GM21737 (cell line): ENCODE data around the gene PLAC1.

Source experiments
- ATAC-seq: cut with Tn5 transposase; IDR thresholded peaks from one replicate; pipeline ENCODE4 v1.9.1; 2021; ENCODE audit warnings: mild to moderate bottlenecking, moderate library complexity; ENCODE audit not compliant: unreplicated experiment

The PLAC1 gene

GRCh38 chrX:134658002-134658759 is at the start of gene PLAC1:
Gene PLAC1 (minus strand): TSS chrX:134658471. CDS start chrX:134566682, 91,789 bp downstream.
- no peak for ATAC-seq

- ATAC-seq = no peak
Measured at GRCh38 chrX:134706138-134706537, 47.9 kb upstream of the PLAC1 start.

GRCh38 chrX:134695999-134696398 is 37.7 kb upstream of the PLAC1 start:
- ATAC-seq = no peak

- no peak for ATAC-seq
Measured at GRCh38 chrX:134694333-134695322, 36.4 kb upstream of the PLAC1 start.

- no peak for ATAC-seq
Measured at GRCh38 chrX:134693644-134694043, 35.4 kb upstream of the PLAC1 start.

- ATAC-seq = no peak
Measured at GRCh38 chrX:134692990-134693389, 34.7 kb upstream of the PLAC1 start.

- no peak for ATAC-seq
Measured at GRCh38 chrX:134692233-134692632, 34.0 kb upstream of the PLAC1 start.

GRCh38 chrX:134691453-134691852 is 33.2 kb upstream of the PLAC1 start:
- no peak for ATAC-seq

GRCh38 chrX:134688839-134689238 is 30.6 kb upstream of the PLAC1 start:
- no peak for ATAC-seq

- no peak for ATAC-seq
Measured at GRCh38 chrX:134688031-134688823, 30.0 kb upstream of the PLAC1 start.

GRCh38 chrX:134685668-134686067 is 27.4 kb upstream of the PLAC1 start:
- no peak for ATAC-seq

GRCh38 chrX:134684956-134685355 is 26.7 kb upstream of the PLAC1 start:
- no peak for ATAC-seq

GRCh38 chrX:134683351-134684005 is 25.2 kb upstream of the PLAC1 start:
- ATAC-seq = no peak

- ATAC-seq = no peak
Measured at GRCh38 chrX:134682081-134682480, 23.8 kb upstream of the PLAC1 start.

GRCh38 chrX:134679644-134680043 is 21.4 kb upstream of the PLAC1 start:
- no peak for ATAC-seq

- ATAC-seq = no peak
Measured at GRCh38 chrX:134679221-134679620, 20.9 kb upstream of the PLAC1 start.

- no peak for ATAC-seq
Measured at GRCh38 chrX:134677332-134677731, 19.1 kb upstream of the PLAC1 start.

GRCh38 chrX:134676436-134676835 is 18.2 kb upstream of the PLAC1 start:
- ATAC-seq = no peak

GRCh38 chrX:134673123-134673522 is 14.9 kb upstream of the PLAC1 start:
- no peak for ATAC-seq

GRCh38 chrX:134672101-134672500 is 13.8 kb upstream of the PLAC1 start:
- ATAC-seq = no peak
